GM18520 (cell line): ENCODE results near the gene IFITM5.
"Not testable (repeated sequence)": the region's sequence is repeated elsewhere in the genome, so short reads cannot be mapped to it uniquely, and the experiment has no call there.

Experiments
- ATAC-seq: cut with Tn5 transposase; IDR thresholded peaks from one replicate; pipeline ENCODE4 v1.9.1; 2021; ENCODE audit not compliant: unreplicated experiment

The IFITM5 gene

GRCh38 chr11:313304-313786 is 14.0 kb upstream of the IFITM5 start:
- no peak for ATAC-seq

GRCh38 chr11:312092-312816 is 12.9 kb upstream of the IFITM5 start:
- no peak for ATAC-seq

DNA sequence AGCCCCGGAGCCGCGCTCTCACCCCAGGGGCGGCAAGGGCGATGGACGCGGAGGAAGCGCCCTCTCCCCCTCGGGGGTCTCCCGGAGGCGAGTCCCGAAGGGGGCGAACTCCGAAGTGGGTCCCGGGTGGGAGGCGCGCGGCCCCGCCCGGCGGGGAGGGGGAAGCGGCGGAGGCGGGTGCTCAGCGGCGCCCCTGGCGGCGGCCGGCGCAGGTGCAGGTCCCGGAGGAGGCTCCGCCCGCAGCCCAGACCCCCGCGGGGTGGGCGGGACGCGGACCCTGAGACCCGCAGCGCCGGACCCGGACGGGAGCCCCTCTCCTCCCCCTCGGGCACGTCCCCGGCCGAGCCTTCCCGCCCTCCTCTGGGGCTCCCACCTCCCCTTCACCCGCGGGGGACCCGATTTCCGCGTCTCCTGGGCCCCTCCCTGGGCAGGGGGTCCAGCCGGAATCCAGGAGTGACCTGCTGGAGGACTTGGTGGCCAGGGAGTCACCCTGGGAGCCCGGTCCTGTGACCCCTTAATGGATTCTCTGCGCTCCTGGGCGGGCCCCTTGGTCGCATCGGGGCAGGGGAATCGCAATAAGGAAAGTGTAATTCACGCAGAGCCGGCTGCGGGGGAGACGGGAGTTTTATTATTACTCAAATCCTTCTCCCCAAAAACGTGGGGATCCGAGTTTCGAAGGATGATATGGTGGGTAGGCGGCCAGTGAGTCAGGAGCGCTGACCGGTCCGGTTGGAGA is 11.9 kb upstream of the IFITM5 start:
- ATAC-seq: not testable (repeated sequence)

- not testable (repeated sequence) for ATAC-seq
Observed at GRCh38 chr11:309979-310572, 10.8 kb upstream of the IFITM5 start.

DNA sequence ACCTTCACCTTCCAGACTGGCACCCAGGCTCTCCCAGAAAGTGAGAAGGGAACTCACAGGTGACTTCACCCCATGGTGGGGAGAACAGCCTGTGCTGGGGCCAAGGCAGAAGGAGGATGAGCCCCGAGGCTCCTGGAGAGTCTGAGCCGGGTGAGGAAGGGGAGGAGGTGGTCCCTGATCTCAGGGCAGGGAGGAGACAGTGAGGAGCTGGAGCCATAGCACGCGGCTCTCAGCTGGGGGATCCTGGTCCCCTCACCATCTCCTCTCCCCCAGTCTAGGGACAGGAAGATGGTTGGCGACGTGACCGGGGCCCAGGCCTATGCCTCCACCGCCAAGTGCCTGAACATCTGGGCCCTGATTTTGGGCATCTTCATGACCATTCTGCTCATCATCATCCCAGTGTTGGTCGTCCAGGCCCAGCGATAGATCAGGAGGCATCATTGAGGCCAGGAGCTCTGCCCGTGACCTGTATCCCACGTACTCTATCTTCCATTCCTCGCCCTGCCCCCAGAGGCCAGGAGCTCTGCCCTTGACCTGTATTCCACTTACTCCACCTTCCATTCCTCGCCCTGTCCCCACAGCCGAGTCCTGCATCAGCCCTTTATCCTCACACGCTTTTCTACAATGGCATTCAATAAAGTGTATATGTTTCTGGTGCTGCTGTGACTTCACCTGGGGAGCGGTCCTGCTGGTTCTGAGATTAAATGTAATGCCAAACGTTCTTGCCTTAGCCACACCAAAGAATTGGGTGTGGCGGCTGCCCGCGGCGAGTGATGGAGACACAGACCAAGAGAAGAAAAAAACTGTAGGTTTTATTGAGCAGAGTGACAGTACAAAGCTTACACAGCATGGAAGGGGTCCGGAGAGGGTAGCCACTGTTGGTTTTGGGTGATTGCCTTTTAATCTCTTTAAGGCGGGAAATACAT is 9.7 kb upstream of the IFITM5 start:
- ATAC-seq: not testable (repeated sequence)

- not testable (repeated sequence) for ATAC-seq
Observed at GRCh38 chr11:307766-308708, 8.7 kb upstream of the IFITM5 start, which contains the start of gene IFITM2. Gene IFITM2, plus strand, starts transcription at chr11:307816. Its CDS starts 377 bp downstream, at chr11:308193.

DNA sequence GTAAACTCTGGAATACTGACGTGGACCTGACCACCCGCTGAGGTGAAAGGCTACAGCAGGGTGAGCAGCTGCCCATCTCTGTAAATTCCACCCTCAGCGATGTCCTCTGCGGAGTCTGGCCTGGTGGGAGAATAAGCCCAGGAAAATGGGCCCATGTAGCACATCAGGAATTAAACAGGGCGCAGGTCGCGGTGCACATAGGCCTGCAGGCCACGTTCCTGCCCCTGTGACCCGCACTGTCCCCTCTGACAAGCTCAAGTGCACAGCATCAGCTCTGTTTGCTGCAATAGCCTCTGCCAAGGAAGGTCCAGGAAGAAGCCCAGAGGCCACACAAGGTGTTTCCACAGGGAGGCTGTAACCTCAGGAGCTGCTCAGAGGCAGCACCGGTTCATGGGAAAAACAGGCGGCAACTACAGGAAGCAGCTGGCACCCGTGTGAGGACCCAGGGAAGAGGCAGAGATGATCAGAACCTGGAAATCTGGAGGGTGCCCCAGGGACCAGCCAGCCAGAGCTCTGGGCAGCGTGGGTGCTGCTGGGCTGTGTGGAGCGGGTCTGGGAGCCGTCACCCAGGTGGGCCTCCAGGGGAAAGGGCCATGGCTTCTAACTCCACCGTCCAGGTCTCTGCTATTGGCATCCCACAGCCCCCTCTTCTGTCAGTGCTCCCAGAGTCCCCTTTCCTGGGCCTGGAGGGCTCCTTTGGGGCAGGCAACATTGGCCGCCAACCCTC is 7.5 kb upstream of the IFITM5 start:
- no peak for ATAC-seq

- no peak for ATAC-seq
Observed at GRCh38 chr11:305844-306211, 6.5 kb upstream of the IFITM5 start.

DNA sequence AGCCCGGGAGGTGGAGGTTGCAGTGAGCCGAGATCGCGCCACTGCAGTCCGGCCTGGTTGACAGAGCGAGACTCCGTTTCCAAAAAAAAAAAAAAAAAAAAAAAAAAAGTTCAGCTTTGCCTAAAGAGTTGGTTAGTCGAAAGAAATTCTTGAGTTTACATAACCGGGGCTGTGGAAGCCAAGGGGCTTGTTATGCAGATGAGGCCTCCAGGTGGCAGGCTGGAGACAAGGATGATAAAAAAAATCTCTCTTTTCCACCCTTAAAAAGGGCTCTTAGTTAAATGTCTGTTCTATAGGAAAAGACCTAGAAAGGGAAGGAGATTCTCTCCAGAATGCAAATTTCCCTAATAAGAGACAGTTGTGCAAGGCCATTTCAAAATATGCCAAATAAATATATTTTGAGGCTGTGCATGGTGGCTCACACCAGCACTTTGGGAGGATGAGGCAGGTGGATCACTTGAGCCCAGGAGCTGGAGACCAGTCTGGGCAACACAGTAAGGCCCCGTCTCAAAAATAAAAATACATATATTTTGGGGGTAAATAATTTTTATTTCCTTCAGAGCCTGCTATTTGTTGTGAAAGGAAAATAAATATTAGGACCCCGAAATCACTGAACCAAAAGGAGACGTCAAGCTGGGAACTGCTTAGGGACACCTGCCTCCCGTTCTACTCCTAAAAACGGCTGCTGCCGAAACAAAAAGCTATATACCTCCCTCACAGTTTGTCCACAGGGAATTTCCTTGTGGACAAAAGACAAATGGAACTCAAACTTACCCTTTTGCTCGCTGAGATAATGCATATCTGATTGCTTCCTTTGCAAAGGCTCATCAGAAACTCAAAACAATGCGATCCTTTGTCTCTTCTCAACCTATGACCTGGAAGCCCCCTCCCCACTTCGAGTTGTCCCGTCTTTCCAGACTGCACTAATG is 5.9 kb upstream of the IFITM5 start:
- ATAC-seq: no peak

DNA sequence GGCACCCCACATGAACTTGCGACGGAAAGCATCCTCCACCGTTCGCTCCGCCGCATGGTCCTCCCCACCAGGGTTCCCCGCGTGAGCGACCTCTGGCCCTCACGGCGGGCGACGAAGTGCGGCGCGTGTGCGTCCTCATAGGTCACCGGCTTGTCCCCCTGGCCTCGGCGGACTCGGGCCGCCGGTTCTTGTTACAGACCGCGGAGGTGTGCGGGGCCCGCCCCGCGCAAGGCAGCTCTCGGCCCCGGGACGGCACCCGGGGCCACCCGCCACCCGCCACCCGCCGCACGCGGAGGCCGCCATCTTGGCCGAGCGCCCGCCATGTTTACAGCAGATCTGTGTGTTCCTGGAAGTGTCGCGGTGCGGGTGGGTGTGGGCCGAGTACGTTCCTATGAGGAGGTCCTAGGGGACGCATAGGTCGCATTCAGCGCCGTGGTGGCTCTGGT is 4.8 kb upstream of the IFITM5 start:
- ATAC-seq: no peak

DNA sequence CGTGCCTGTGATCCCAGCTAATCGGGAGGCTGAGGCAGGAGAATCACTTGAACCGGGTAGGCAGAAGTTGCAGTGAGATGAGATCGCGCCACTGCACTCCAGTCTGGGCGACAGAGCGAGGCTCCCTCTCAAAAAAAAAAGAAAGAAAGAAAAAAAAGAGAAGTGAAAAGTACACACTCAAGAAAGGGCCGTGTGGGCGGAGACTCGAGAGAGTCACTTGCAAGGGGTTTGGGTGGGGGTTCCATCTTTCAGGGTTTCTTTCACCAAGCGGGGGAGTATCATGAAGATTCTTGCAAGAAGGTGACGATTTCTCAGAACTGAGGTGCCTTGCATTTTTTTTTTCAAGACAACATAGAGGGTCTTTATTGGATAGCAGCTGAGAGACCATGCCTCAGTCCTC is 4.0 kb upstream of the IFITM5 start:
- no peak for ATAC-seq

DNA sequence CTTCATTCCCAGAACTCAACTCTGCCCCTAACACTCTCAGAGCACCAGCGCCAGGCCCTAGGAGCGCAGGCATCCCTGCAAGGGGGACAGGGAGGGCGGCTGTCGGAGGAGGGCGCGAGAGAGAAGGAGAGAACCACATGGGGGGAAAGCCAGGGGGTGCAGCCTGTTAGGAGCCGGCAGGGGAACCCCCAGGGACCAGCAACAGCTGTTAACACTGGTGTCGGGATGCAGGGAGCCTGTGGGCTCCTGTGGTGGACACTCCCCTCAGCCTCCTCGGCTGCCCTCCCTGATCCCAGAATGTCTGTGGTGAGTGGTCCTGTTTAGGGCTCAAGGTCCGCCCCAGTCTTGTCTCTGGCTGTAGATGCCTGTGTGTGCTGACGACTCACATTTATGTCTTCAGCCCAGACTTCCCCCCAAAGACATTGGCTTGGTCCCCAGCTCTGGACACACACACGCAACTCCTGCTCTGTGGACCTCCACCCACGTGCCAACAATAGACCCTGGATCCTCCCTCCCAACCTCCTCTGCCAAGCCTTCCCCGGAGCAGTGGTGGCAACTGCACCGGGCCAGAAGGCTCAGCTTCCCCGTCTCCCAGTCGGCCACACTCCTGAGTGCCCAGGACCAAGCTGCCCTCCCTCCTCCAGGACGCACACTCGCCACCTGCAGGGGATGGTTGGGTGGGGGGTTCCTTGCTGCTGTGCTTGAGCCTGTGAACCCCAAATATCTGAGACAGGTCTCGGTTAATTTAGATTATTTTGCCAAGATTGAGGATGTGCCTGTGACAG is 817 bp upstream of the IFITM5 start:
- ATAC-seq: no peak

DNA sequence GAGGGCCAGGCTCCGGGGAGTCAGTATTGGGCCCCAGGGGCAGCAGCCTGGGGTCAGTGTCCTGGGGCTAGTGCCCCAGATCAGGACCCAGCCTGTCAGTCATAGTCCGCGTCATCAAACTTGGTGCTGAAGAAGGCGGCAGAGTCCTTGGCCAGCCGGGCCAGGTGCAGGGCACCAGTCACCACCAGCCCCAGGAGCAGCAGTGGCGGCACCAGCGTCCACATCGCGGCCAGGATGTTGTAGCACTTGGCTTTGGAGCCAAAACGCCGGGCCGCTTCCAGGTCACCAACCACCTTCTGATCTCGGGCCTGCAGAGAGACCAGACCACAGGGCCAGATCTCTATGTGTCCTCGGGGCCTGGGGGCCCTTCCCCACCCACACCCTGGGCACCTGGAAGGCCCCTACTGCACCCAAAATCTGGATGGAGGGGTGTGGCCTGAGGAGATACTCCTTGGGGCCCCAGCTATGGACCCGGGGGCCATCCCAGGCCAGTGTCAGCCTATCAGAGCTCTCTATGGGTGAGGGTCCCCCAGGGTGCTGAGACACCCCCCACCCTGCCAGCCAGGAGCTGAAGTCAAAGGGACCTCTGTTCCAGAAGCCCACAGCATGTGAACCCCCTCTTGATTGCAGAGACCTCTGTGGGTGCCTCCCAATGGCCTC is 790 bp downstream of the IFITM5 start:
- ATAC-seq: no peak

DNA sequence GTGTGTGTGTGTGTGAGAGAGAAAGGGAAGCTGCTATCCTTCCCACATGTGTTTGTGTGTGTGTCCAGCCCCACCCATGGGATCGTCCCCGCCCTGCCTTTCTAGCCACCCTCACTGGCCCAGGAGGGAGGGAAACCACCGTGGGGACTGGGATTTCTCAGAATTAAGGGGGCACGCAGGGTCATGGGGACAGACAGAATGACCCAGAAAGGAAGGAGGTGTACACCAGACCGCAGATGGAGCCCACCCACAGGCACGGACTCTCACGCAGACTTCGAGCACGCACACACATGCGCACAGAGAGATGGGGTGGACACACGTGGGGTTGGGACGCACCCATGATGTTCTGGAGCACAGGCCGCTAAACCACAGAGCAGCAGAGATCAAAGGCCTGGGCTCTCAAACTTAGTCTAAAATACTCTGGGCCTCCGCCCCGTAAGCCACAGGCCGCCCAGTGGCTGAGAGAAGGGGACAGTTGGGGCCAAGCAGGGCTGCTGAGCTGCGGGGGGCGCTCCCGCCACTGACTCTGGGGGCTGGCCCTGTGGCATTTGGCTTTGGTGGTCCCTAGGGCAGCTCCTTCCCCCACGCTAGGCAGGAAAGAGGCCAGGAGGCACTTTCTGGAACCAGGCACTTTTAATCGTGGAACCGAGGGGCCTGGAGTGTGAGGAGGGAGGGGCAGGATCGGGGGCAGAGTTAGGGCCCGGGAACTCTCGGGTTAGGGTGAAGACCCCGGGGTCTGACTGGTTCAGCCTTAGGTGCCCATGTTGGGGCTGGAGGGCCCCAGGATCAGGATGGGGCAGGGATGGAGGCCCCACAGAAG is 1.5 kb downstream of the IFITM5 start:
- no peak for ATAC-seq

DNA sequence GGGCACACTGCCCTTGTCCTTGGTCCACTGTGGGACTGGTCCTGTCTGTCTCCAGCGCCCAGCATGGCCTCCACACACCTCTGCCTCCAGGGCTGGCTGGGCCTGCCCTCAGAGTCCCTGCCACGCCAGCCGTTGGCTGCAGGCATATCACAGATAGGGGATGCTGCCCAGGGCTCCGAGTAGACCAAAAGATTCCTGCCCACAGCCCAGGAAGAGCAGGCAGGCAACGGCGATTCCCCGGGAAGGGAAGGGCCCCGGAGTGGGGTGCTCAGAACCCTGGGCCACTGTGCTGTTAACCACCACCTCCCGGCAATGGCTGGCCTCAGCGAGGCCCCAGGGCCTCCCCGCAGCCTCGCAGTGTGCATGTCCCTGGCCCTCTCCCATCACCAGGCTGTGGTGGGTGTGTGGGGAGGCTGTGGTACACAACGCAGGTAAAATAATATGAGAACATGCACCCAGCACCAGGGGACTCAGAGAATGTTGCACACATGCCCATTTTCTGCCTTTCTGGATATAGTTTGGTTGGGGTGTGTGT is 2.2 kb downstream of the IFITM5 start:
- no peak for ATAC-seq
